Mesenchymal stem cell (in vitro differentiated cells and primary cell): ENCODE results near the gene SYT2.
"Not testable (repeated sequence)": the region's sequence is repeated elsewhere in the genome, so short reads cannot be mapped to it uniquely, and the experiment has no call there.

Experiments used
- DNase-seq: peaks from one replicate; pipeline ENCODE4 v3.0.0-alpha.2; 2013
- H2AFZ ChIP-seq: one replicate; pipeline ENCODE4 v1.6.1; 2013; ENCODE audit warnings: low read depth, mild to moderate bottlenecking, control low read depth, inconsistent platforms, low read length, moderate library complexity
- H2AK5ac ChIP-seq: 2 replicates; pipeline ENCODE4 v1.6.1; 2013; ENCODE audit warnings: low read length, moderate library complexity, mild to moderate bottlenecking, inconsistent platforms; ENCODE audit not compliant: severe bottlenecking
- H2BK120ac ChIP-seq: one replicate; pipeline ENCODE4 v1.6.1; 2013; ENCODE audit warnings: low read depth, mild to moderate bottlenecking, inconsistent platforms, low read length, moderate library complexity
- H2BK12ac ChIP-seq, 2 experiments: one replicate each; pipeline ENCODE4 v1.6.1; 2013; ENCODE audit warnings: inconsistent platforms in 2 of 2, low read length in 2 of 2, mild to moderate bottlenecking in 2 of 2, moderate library complexity in 2 of 2, control low read depth in 1 of 2
- H2BK15ac ChIP-seq: one replicate; pipeline ENCODE4 v1.6.1; 2013; ENCODE audit warnings: mild to moderate bottlenecking, low read depth, inconsistent platforms; ENCODE audit not compliant: poor library complexity, severe bottlenecking
- H2BK5ac ChIP-seq: 2 replicates; pipeline ENCODE4 v1.6.1; 2013; ENCODE audit warnings: low read depth, mild to moderate bottlenecking, low read length, control low read depth, inconsistent platforms; ENCODE audit not compliant: poor library complexity, severe bottlenecking
- H3K14ac ChIP-seq, 2 experiments: one replicate each; pipeline ENCODE4 v1.6.1; 2013; ENCODE audit warnings: inconsistent platforms in 2 of 2, low read length in 2 of 2, control low read depth in 1 of 2, mild to moderate bottlenecking in 1 of 2, moderate library complexity in 1 of 2
- H3K18ac ChIP-seq, 2 experiments: one replicate each; pipeline ENCODE4 v1.6.1; 2013; ENCODE audit warnings: inconsistent platforms in 2 of 2, low read length in 2 of 2, control low read depth in 1 of 2, low read depth in 1 of 2, mild to moderate bottlenecking in 1 of 2
- H3K23ac ChIP-seq, 2 experiments: one replicate each; pipeline ENCODE4 v1.6.1; 2013; ENCODE audit warnings: inconsistent platforms in 2 of 2, low read length in 2 of 2, mild to moderate bottlenecking in 2 of 2, moderate library complexity in 2 of 2, control low read depth in 1 of 2
- H3K27ac ChIP-seq: 2 replicates; pipeline ENCODE4 v1.5.1; 2013; ENCODE audit warnings: mild to moderate bottlenecking, moderate library complexity, low read length, control low read depth, inconsistent platforms; ENCODE audit not compliant: poor library complexity, severe bottlenecking
- H3K27me3 ChIP-seq, 2 experiments: 2 replicates each; pipeline versions ENCODE4 v1.6.1 to v1.7.0; 2013; ENCODE audit warnings: low read length in 2 of 2, mild to moderate bottlenecking in 2 of 2, moderate library complexity in 2 of 2, control low read depth in 1 of 2, inconsistent platforms in 1 of 2; ENCODE audit not compliant: control insufficient read depth in 1 of 2, insufficient read depth in 1 of 2
- H3K36me3 ChIP-seq, 2 experiments: 2 replicates each; pipeline versions ENCODE4 v1.6.1 to v1.7.0; 2013; ENCODE audit warnings: low read length in 2 of 2, control low read depth in 1 of 2, inconsistent platforms in 1 of 2, low read depth in 1 of 2, mild to moderate bottlenecking in 1 of 2; ENCODE audit not compliant: insufficient read depth in 2 of 2, control insufficient read depth in 1 of 2
- H3K4ac ChIP-seq, 2 experiments: one replicate each; pipeline ENCODE4 v1.6.1; 2013; ENCODE audit warnings: inconsistent platforms in 2 of 2, low read length in 2 of 2, mild to moderate bottlenecking in 2 of 2, moderate library complexity in 2 of 2, control low read depth in 1 of 2, low read depth in 1 of 2
- H3K4me1 ChIP-seq: 2 replicates; pipeline ENCODE4 v1.6.1; 2013; ENCODE audit warnings: low read depth, low read length, control low read depth; ENCODE audit not compliant: control insufficient read depth, insufficient read depth
- H3K4me2 ChIP-seq: 2 replicates; pipeline ENCODE4 v1.6.1; 2013; ENCODE audit warnings: low read length, mild to moderate bottlenecking, inconsistent platforms; ENCODE audit not compliant: poor library complexity, severe bottlenecking
- H3K4me3 ChIP-seq, 2 experiments: 2 replicates each; pipeline versions ENCODE4 v1.5.1 to v1.7.0; 2013; ENCODE audit warnings: low read length in 2 of 2, mild to moderate bottlenecking in 2 of 2, control low read depth in 1 of 2, low read depth in 1 of 2; ENCODE audit not compliant: insufficient read depth in 1 of 2
- H3K79me1 ChIP-seq: replicated peaks from 2 replicates; pipeline ENCODE4 v1.6.1; 2013; ENCODE audit warnings: mild to moderate bottlenecking, control low read depth, low read length, inconsistent platforms; ENCODE audit not compliant: poor library complexity, severe bottlenecking
- H3K9ac ChIP-seq: 2 replicates; pipeline ENCODE4 v1.7.0; 2013; ENCODE audit warnings: mild to moderate bottlenecking, low read length, moderate library complexity
- H3K9me3 ChIP-seq: 2 replicates; pipeline ENCODE4 v1.7.0; 2013; ENCODE audit warnings: mild to moderate bottlenecking, low read length; ENCODE audit not compliant: control insufficient read depth
- H4K8ac ChIP-seq: one replicate; pipeline ENCODE4 v1.6.1; 2013; ENCODE audit warnings: inconsistent platforms, mild to moderate bottlenecking, low read length, moderate library complexity
- H4K91ac ChIP-seq: one replicate; pipeline ENCODE4 v1.6.1; 2013; ENCODE audit warnings: mild to moderate bottlenecking, low read length, inconsistent platforms
- WGBS: methylation state at CpG from one replicate; pipeline ENCODE4 v1.1.7; 2013; ENCODE audit warnings: mixed read lengths; 5-methylcytosine and 5-hydroxymethylcytosine counted together

The SYT2 gene

GRCh38 chr1:202545647-202546303, 164.5 kb downstream of the SYT2 start:
- H4K91ac ChIP-seq, H3K18ac ChIP-seq, H2AFZ ChIP-seq, H3K9ac ChIP-seq, H3K4me2 ChIP-seq, H2BK15ac ChIP-seq, H3K27ac ChIP-seq, H2BK5ac ChIP-seq, H3K4ac ChIP-seq, H3K14ac ChIP-seq, H3K4me3 ChIP-seq, H3K36me3 ChIP-seq, H2AK5ac ChIP-seq, H2BK12ac ChIP-seq, H3K79me1 ChIP-seq, H3K4me1 ChIP-seq, H2BK120ac ChIP-seq, H3K23ac ChIP-seq, DNase-seq, H3K9me3 ChIP-seq, H3K27me3 ChIP-seq, H4K8ac ChIP-seq: not testable (repeated sequence)
- 98% methylated on average over 3 of the region's 3 CpGs for WGBS

GRCh38 chr1:202544766-202545449, 165.3 kb downstream of the SYT2 start:
- not testable (repeated sequence) for H3K14ac ChIP-seq, H3K9me3 ChIP-seq, DNase-seq, H2BK5ac ChIP-seq, H3K36me3 ChIP-seq, H3K4me3 ChIP-seq, H3K27me3 ChIP-seq, H3K4me2 ChIP-seq, H4K91ac ChIP-seq, H3K23ac ChIP-seq, H3K27ac ChIP-seq, H2AK5ac ChIP-seq, H3K9ac ChIP-seq, H2BK120ac ChIP-seq, H3K4me1 ChIP-seq, H2BK12ac ChIP-seq, H2AFZ ChIP-seq, H3K18ac ChIP-seq, H3K4ac ChIP-seq, H3K79me1 ChIP-seq, H4K8ac ChIP-seq, H2BK15ac ChIP-seq
- WGBS = 96% methylated on average over 4 of the region's 6 CpGs

- not testable (repeated sequence) for H3K4me2 ChIP-seq, H4K91ac ChIP-seq, H2BK5ac ChIP-seq, H3K4me1 ChIP-seq, H2BK120ac ChIP-seq, H2BK12ac ChIP-seq, H2BK15ac ChIP-seq, H2AFZ ChIP-seq, H4K8ac ChIP-seq, H3K27me3 ChIP-seq, H3K36me3 ChIP-seq, H3K14ac ChIP-seq, H3K27ac ChIP-seq, H3K79me1 ChIP-seq, H3K18ac ChIP-seq, H3K23ac ChIP-seq, DNase-seq, H2AK5ac ChIP-seq, H3K4ac ChIP-seq, H3K9me3 ChIP-seq
- H3K4me3 ChIP-seq = peak overlapping the region in 1 of 2 experiments; percentile 53
- WGBS = 86% methylated on average over 9 of the region's 11 CpGs
- H3K9ac ChIP-seq = peak overlapping the region; percentile 73
Measured at GRCh38 chr1:202543537-202543936, 166.7 kb downstream of the SYT2 start.

- H3K9me3 ChIP-seq, H3K79me1 ChIP-seq, H3K27ac ChIP-seq, H3K4me3 ChIP-seq, H3K14ac ChIP-seq, H2BK12ac ChIP-seq, H4K91ac ChIP-seq, H3K9ac ChIP-seq, H2AK5ac ChIP-seq, H4K8ac ChIP-seq, H3K36me3 ChIP-seq, H2BK15ac ChIP-seq, H3K27me3 ChIP-seq, H3K23ac ChIP-seq, H2BK120ac ChIP-seq, H3K4ac ChIP-seq, H3K4me2 ChIP-seq, H3K4me1 ChIP-seq, H2BK5ac ChIP-seq, H3K18ac ChIP-seq, H2AFZ ChIP-seq, DNase-seq: not testable (repeated sequence)
Measured at GRCh38 chr1:202542415-202542814, 167.8 kb downstream of the SYT2 start.
